Adrenal gland (tissue), 19 donors: Measurements from ENCODE around the gene PCDHB9. TPM values are rescaled to one million over a fixed set of nuclear protein-coding genes. Genes with fewer than 3 reads are reported as not detected.
"Not testable (repeated sequence)": the region's sequence is repeated elsewhere in the genome, so short reads cannot be mapped to it uniquely, and the experiment has no call there.

Experiments used
- DNase-seq, 7 donors: peaks; one replicate each; pipeline ENCODE4 v3.0.0-alpha.2; 2019 to 2020
- H3K27ac ChIP-seq, 5 donors: fragments of 200-600 bp; sonication (generic) in 4 of 5; 1 replicate in 3 of 5; 2 replicates in 2 of 5; pipeline versions ENCODE4 v1.5.1 to v1.8.0; 2016 to 2020; ENCODE audit warnings: mild to moderate bottlenecking in 1 of 5
- H3K27me3 ChIP-seq: fragments of 200-600 bp; 2 replicates; pipeline ENCODE4 v1.8.0; 2021
- H3K36me3 ChIP-seq, 2 donors: fragments of 200-600 bp; replicated peaks in 1 of 2; 1 replicate in 1 of 2; 2 replicates in 1 of 2; pipeline versions ENCODE4 v1.5.1 to v1.8.0; 2018 to 2022
- H3K4me1 ChIP-seq, 2 donors: fragments of 200-600 bp; replicated peaks in 1 of 2; 1 replicate in 1 of 2; 2 replicates in 1 of 2; pipeline versions ENCODE4 v1.5.1 to v1.8.0; 2018 to 2021
- H3K4me3 ChIP-seq, 4 donors: fragments of 200-600 bp; sonication (generic) in 3 of 4; one replicate each; pipeline ENCODE4 v1.5.1; 2016 to 2018
- H3K9me3 ChIP-seq, 3 donors: fragments of 200-600 bp; sonication (generic) in 1 of 3; replicated peaks in 1 of 3; 1 replicate in 2 of 3; 2 replicates in 1 of 3; pipeline versions ENCODE4 v1.5.1 to v1.8.0; 2016 to 2021
- POLR2A ChIP-seq, 2 donors: fragments of 450-650 bp; IDR thresholded peaks; one replicate each; pipeline ENCODE4 v1.6.1; 2017; ENCODE audit warnings: antibody characterized with exemption in 2 of 2, mild to moderate bottlenecking in 2 of 2, moderate library complexity in 1 of 2
- WGBS, 4 donors: extraction: QIAGEN DNeasy Blood & Tissue Kit in 2 of 4; methylation state at CpG; one replicate each; pipeline versions ENCODE4 v1.1.5 to v1.1.7; 2013 to 2017; 5-methylcytosine and 5-hydroxymethylcytosine counted together
- intact Hi-C, 2 donors: fragments of 100-400 bp; cut with DNase I; formaldehyde crosslinking; loops; one replicate each; pipeline versions ENCODE4 v1.14.1 to v1.15.0; 2022 to 2023
- long read RNA-seq, 10 donors: library from polyadenylated mRNA in 3 of 10; unstranded in 2 of 10; stranded (forward) in 1 of 10; transcript quantifications; one replicate each; pipeline ENCODE4 v2.0.0 and lab custom pipeline, GENCODE V29; 2021 to 2026
- polyA plus RNA-seq, 3 donors: library from polyadenylated mRNA; stranded (reverse); fragments of 200-250 nt in 2 of 3; fragments of 350-450 nt in 1 of 3; fragmentation: Illumina TruSeq in 1 of 3; extraction: RNeasy Lipid Tissue Mini Kit (QIAGEN cat#74804) in 1 of 3; gene quantifications; one replicate each; pipeline ENCODE4 v1.2.3, GENCODE V29; 2013 to 2014
- total RNA-seq, 9 donors: library from RNA; depleted of rRNA in 4 of 9; stranded (reverse); fragments of >200 nt in 4 of 9; fragments of 120-200 nt in 1 of 9; fragmentation: NEBNext Ultra II Directional in 1 of 9; extraction: Animal tissue kit (Norgen Biotek cat#: 25700) in 1 of 9; gene quantifications; one replicate each; pipeline versions ENCODE4 v1.1.0 to v1.2.4, GENCODE V29; 2013 to 2023
- TF ChIP-seq, protein P1 (sequence below), 6 experiments: fragments of 450-650 bp in 4 of 6; fragments of 200-600 bp in 2 of 6; sonication (generic) in 1 of 6; IDR thresholded peaks; 1 replicate in 5 of 6; 2 replicates in 1 of 6; pipeline versions ENCODE4 v1.5.1 to v1.8.0; 2016 to 2021; ENCODE audit warnings: antibody characterized with exemption in 6 of 6, mild to moderate bottlenecking in 2 of 6, moderate library complexity in 1 of 6
- donor health status: healthy with polysubstance abuse.
- donor health status: Bipolar disorder and iron deficiency.
- donor health status: DM: yes; HTN: yes; CAD: no.
- donor health status: DM: no; HTN: no; CAD: no.
- donor health status: DM: no; HTN: no; CAD: no.
- donor health status: DM: yes; HTN: yes; CAD: no.

PCDHB9 gene
- total RNA-seq (1 to 10 TPM in 3 of 9 donors, under 1 TPM in 6; 0.28 to 2.2 (median 0.52) TPM), polyA plus RNA-seq (1 to 10 TPM in 1 of 3 donors, under 1 TPM in 2; 0.27 to 1.3 (median 0.80) TPM)
- long read RNA-seq, donor 1, result 0 reads
- long read RNA-seq, donor 2, result 0 reads
- long read RNA-seq, donor 3, full-length matches to known transcripts, result 1 of 1 reads
- long read RNA-seq, donor 3, partial matches to known transcripts, result 0 of 1 reads
- long read RNA-seq, donor 3, other reads (novel, unspliced or antisense), result 0 of 1 reads
- long read RNA-seq, donor 4, result 0 reads
- long read RNA-seq, donor 5, full-length matches to known transcripts, result 1 of 1 reads
- long read RNA-seq, donor 5, partial matches to known transcripts, result 0 of 1 reads
- long read RNA-seq, donor 5, other reads (novel, unspliced or antisense), result 0 of 1 reads
- long read RNA-seq, donor 6, result 0 reads
- long read RNA-seq, donor 7, result 0 reads
- long read RNA-seq, donor 8, result 0 reads
- long read RNA-seq, donor 9, result 0 reads
- long read RNA-seq, donor 10, full-length matches to known transcripts, result 1 of 1 reads
- long read RNA-seq, donor 10, partial matches to known transcripts, result 0 of 1 reads
- long read RNA-seq, donor 10, other reads (novel, unspliced or antisense), result 0 of 1 reads

DNA sequence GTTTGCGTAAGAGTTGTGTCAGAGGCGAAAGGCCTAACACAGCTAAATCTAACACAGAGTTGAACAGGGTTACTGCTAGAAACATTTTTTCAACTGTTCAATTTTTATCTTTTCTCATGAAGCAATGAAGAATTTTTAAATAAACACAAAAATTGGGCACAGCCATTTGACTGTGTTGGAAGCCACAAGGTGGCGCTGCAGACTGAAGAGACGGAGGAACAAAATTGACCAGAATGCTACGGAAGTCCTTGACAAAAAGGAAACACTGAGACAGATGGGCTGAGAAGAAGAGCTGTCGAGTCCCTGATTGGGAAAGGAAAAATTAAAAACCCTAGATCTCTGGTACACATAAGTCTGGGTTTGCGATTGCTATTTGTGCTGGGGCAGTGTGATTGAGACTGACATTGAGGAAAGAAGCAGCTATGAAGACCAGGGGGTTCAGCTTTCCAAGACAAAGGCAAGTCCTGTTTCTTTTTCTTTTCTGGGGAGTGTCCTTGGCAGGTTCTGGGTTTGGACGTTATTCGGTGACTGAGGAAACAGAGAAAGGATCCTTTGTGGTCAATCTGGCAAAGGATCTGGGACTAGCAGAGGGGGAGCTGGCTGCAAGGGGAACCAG is at the start of gene PCDHB9:
Gene PCDHB9, plus strand, starts transcription at position 265 of the 616 bp plus-strand sequence. Its CDS starts 158 bp downstream, at position 423.
- Histone ChIP-seq H3K4me3 (peak within 1 kb of the TSS in 1 of 4 donors; percentile 26), H3K27ac (no peak within 1 kb of the TSS), H3K36me3 (no peaks in the 10 kb centered on the region), H3K27me3 (peaks cover 4% of the 10 kb centered on the region), H3K4me1 (no peaks in the 10 kb centered on the region), H3K9me3 (peaks cover 0 to 9% (median 0%) of the 10 kb centered on the region in 3 donors)
- WGBS, 4 donors, result 14 to 18% (median 15%) methylated on average over 7 to 9 of the region's 9 CpGs
- no peak for TF ChIP-seq POLR2A (IDR thresholded peaks at IDR 0.05)
- TF ChIP-seq, protein P1, sequence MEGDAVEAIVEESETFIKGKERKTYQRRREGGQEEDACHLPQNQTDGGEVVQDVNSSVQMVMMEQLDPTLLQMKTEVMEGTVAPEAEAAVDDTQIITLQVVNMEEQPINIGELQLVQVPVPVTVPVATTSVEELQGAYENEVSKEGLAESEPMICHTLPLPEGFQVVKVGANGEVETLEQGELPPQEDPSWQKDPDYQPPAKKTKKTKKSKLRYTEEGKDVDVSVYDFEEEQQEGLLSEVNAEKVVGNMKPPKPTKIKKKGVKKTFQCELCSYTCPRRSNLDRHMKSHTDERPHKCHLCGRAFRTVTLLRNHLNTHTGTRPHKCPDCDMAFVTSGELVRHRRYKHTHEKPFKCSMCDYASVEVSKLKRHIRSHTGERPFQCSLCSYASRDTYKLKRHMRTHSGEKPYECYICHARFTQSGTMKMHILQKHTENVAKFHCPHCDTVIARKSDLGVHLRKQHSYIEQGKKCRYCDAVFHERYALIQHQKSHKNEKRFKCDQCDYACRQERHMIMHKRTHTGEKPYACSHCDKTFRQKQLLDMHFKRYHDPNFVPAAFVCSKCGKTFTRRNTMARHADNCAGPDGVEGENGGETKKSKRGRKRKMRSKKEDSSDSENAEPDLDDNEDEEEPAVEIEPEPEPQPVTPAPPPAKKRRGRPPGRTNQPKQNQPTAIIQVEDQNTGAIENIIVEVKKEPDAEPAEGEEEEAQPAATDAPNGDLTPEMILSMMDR (IDR thresholded peaks at IDR 0.05), result peak in 2 of 6 experiments; percentile 25 to 37
- intact Hi-C loops, result no loop called here
- DNase-seq, result peak in 1 of 7 donors; percentile 3

DNA sequence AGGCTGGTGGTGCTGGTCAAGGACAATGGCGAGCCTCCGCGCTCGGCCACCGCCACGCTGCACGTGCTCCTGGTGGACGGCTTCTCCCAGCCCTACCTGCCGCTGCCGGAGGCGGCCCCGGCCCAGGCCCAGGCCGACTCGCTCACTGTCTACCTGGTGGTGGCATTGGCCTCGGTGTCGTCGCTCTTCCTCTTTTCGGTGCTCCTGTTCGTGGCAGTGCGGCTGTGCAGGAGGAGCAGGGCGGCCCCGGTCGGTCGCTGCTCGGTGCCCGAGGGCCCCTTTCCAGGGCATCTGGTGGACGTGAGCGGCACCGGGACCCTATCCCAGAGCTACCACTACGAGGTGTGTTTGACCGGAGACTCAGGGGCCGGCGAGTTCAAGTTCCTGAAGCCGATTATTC is 49.6 kb upstream of the PCDHB9 start:
- H3K27ac ChIP-seq, H3K27me3 ChIP-seq, H3K4me1 ChIP-seq, intact Hi-C loops, DNase-seq, H3K36me3 ChIP-seq, H3K4me3 ChIP-seq: not testable (repeated sequence)
- H3K9me3 ChIP-seq, result peaks cover 0 to 26% (median 0%) of the 10 kb centered on the region in 3 donors
- whole genome bisulfite sequencing, 4 donors, result 37 to 59% (median 46%) methylated on average over 12 to 33 of the region's 34 CpGs

GRCh38 chr5:141149812-141150211 is 37.1 kb upstream of the PCDHB9 start, which contains the start of gene PCDHB6:
PCDHB6 (plus strand) TSS chr5:141150057; CDS start chr5:141150258, 201 bp downstream.
- no peak within 1 kb of the TSS for H3K27ac ChIP-seq
- no peak within 1 kb of the TSS for H3K4me3 ChIP-seq
- H3K4me1 ChIP-seq, result no peaks in the 10 kb centered on the region
- intact Hi-C loops, result no loop called here
- 11 to 20% (median 16%) methylated on average over 18 of the region's 18 CpGs for WGBS, 4 donors
- H3K27me3 ChIP-seq, result no peaks in the 10 kb centered on the region
- TF ChIP-seq, protein P1 (IDR thresholded peaks at IDR 0.05), result no peak
- TF ChIP-seq POLR2A (IDR thresholded peaks at IDR 0.05), result no peak
- no peak for DNase-seq
- H3K36me3 ChIP-seq, result no peaks in the 10 kb centered on the region
- peaks cover 0 to 16% (median 10%) of the 10 kb centered on the region in 3 donors for H3K9me3 ChIP-seq

DNA sequence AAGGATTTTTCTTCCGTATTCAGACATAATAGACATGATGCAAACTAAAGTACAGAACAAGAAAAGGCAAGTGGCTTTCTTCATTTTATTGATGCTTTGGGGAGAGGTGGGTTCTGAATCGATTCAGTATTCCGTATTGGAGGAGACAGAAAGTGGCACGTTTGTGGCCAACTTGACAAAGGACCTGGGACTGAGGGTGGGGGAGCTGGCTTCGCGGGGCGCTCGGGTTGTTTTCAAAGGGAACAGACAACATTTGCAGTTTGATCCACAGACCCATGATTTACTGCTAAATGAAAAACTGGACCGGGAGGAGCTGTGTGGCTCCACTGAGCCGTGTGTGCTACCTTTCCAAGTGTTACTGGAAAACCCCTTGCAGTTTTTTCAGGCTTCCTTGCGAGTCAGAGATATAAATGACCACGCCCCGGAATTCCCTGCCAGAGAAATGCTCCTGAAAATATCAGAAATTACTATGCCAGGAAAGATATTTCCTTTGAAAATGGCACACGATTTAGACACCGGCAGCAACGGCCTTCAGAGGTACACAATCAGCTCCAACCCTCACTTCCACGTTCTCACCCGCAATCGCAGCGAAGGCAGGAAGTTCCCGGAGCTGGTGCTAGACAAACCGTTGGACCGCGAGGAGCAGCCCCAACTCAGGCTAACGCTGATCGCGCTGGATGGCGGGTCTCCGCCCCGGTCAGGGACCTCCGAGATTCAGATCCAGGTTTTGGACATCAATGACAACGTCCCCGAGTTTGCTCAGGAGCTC is 36.6 kb upstream of the PCDHB9 start:
- Histone ChIP-seq H3K27ac (no peak overlapping the region), H3K9me3 (peaks cover 0 to 16% (median 10%) of the 10 kb centered on the region in 3 donors), H3K36me3 (no peaks in the 10 kb centered on the region), H3K4me3 (no peak overlapping the region), H3K27me3 (no peaks in the 10 kb centered on the region), H3K4me1 (no peaks in the 10 kb centered on the region)
- 34 to 63% (median 45%) methylated on average over 22 to 33 of the region's 33 CpGs for WGBS, 4 donors
- intact Hi-C loops, result no loop called here
- TF ChIP-seq, protein P1 (IDR thresholded peaks at IDR 0.05), result no peak
- TF ChIP-seq POLR2A (IDR thresholded peaks at IDR 0.05), result no peak
- no peak for DNase-seq
